Prostate gland (tissue), 2 donors: ENCODE data around the gene CDC45.

Source experiments
- POLR2A ChIP-seq: fragments of 450-650 bp; IDR thresholded peaks from one replicate; pipeline ENCODE4 v1.6.1; 2016; ENCODE audit warnings: antibody characterized with exemption, mild to moderate bottlenecking
- POLR2AphosphoS5 ChIP-seq: sonication (generic); formaldehyde crosslinking; IDR thresholded peaks from one replicate; pipeline ENCODE4 v1.6.1; 2017; ENCODE audit warnings: antibody characterized with exemption
- TF ChIP-seq, protein P1 (sequence below), 4 experiments: fragments of 200-600 bp in 2 of 4; fragments of 450-650 bp in 2 of 4; sonication (generic) in 2 of 4; IDR thresholded peaks; 1 replicate in 3 of 4; 2 replicates in 1 of 4; pipeline ENCODE4 v1.5.1; 2016 to 2019; ENCODE audit warnings: antibody characterized with exemption in 4 of 4, mild to moderate bottlenecking in 2 of 4, moderate library complexity in 2 of 4

DNA sequence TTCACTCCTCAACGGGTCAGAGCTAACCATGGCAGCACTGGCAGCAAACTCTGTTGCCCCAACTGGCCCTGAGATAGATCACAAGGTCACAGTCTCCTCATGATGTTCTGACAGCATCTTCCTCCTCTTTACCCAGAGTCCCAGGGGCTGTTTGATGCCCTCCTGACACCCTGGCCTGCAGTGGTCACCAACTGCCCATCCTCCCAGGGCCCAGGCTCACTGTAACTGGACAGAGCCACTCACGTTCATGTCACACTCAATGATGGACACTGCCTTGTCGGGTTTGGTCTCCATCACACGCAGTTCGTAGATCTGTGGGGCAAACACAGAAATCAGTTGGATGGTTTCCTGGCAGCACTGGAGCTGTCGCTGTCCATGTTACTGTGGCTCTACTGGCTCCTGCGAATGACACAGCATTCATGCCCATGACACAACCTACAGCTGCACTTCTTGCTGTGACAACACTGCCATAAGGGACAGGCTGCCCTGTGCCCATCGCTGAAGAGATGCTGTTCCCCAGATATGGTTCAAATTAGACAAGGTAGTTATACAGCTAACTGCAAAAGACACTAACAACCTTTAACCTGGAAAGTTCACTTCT lies 21.8 kb upstream of the CDC45 start:
- TF ChIP-seq, protein P1, sequence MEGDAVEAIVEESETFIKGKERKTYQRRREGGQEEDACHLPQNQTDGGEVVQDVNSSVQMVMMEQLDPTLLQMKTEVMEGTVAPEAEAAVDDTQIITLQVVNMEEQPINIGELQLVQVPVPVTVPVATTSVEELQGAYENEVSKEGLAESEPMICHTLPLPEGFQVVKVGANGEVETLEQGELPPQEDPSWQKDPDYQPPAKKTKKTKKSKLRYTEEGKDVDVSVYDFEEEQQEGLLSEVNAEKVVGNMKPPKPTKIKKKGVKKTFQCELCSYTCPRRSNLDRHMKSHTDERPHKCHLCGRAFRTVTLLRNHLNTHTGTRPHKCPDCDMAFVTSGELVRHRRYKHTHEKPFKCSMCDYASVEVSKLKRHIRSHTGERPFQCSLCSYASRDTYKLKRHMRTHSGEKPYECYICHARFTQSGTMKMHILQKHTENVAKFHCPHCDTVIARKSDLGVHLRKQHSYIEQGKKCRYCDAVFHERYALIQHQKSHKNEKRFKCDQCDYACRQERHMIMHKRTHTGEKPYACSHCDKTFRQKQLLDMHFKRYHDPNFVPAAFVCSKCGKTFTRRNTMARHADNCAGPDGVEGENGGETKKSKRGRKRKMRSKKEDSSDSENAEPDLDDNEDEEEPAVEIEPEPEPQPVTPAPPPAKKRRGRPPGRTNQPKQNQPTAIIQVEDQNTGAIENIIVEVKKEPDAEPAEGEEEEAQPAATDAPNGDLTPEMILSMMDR (IDR thresholded peaks at IDR 0.05) = no peak
- TF ChIP-seq POLR2A (no peak), POLR2AphosphoS5 (no peak)
